LNCaP clone FGC (cell line): ENCODE results near the gene C9.

ENCODE experiments used
- DNase-seq: peaks from one replicate; pipeline ENCODE4 v3.0.0-alpha.2; 2011; ENCODE audit warnings: low read depth
- H3K4me3 ChIP-seq: 2 replicates; pipeline ENCODE4 v1.5.1; 2011; ENCODE audit warnings: mild to moderate bottlenecking, low read depth, low read length, control low read depth
- CTCF ChIP-seq: IDR thresholded peaks from 2 replicates; pipeline ENCODE4 v1.5.1; 2012; ENCODE audit warnings: mild to moderate bottlenecking; ENCODE audit not compliant: control insufficient read depth, insufficient read depth; ENCODE audit errors: extremely low read depth

C9 gene

GRCh38 chr5:39314591-39314990 lies 49.7 kb downstream of the C9 start:
- no peak for DNase-seq
- TF ChIP-seq CTCF, result 0 out of 2 replicates have a peak, but pooled peaks have one; percentile 19
- no peak overlapping the region for H3K4me3 ChIP-seq

- no peak for DNase-seq
- no peak for TF ChIP-seq CTCF
- no peak overlapping the region for H3K4me3 ChIP-seq
Measured at GRCh38 chr5:39309534-39309933, 54.8 kb downstream of the C9 start.

DNA sequence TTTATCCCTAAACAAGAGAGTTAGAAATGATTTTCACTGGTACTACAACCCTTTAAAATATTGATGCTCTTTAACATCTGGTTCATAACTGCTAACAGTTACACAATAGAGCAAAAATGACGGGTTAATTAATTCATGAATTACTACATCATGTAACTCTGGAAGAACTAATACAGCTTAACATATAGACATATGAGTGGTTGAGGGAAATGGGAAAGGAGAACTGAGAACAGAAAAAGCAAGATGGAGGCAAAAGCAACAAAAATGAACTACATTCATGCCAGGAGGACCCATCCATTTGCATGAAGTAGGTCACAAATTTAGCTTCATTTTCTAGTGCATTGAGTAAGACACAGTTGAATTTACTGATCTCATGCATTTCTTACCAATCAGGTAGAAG lies 61.8 kb downstream of the C9 start:
- no peak for TF ChIP-seq CTCF
- no peak for DNase-seq
- no peak overlapping the region for H3K4me3 ChIP-seq

DNA sequence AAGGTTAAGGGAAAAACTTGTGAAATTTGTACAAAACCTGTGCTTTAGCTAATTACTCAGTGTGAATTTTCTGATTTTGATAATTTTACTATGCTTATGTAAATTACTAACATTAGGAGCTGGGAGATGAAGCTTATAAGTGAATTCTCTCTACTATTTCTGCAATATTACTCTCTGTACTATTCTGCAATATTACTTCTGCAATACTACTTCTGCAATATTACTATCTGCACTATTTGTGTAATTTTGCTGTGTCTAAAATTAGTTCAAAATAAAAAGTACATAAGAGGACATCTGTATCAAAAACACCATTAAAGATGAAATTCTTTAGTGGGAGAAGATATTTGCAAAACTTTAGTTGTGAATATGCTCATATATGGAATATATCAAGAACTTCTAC lies 62.9 kb downstream of the C9 start:
- no peak for TF ChIP-seq CTCF
- no peak overlapping the region for H3K4me3 ChIP-seq
- no peak for DNase-seq

DNA sequence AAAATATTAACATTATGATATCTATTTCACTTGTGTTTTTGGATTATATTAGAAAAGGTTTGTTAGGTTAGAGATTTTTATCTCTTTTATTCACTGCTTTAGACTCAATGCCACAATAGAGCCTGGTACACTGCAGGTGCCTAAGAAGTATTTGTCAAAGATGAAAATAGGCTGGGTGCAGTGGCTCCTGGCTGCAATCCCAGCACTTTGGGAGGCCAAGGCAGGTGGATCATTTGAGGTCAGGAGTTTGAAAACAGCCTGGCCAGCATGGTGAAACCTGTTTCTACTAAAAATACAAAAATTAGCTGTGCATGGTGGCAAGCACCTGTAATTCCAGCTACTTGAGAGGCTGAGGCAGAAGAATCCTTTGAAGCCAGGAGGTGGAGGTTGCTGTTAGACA lies 64.3 kb downstream of the C9 start:
- TF ChIP-seq CTCF, result no peak
- H3K4me3 ChIP-seq, result no peak overlapping the region
- DNase-seq, result no peak

DNA sequence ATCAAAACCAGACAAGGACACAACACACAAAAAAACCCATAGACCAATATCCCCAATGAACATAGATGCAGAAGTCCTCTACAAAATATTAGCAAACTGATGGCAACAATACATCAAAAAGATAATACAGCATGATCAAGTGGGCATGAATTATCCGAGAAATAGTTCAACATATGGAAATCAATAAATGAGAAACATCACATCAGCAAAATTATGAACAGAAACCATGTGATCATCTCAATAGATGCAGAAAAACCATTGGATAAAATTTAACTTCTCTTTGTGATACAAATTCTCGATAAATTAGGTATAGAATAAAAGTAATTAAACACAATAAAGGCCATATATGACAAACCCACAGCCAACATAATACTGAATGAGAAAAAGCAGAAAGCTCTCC lies 69.6 kb downstream of the C9 start:
- DNase-seq, result no peak
- H3K4me3 ChIP-seq, result no peak overlapping the region
- no peak for TF ChIP-seq CTCF

DNA sequence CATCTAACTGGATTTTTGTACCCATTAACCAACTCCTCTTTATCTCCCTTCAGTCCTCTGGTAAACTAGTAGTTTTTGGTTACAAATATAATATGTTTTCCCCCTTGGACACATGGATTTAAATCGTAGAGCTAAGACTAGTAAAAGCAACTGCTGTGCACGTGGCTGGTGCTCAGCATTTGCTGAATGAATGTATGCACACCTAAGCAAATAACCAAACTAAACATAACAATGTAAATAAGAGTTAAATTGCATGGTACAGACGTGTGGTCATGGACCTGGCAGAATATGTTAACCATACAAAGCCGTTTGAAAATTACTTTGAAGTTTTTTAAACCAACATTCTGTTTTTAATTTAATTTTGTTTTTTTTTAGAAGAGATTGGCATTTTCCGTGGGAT lies 79.7 kb downstream of the C9 start:
- DNase-seq, result peak; percentile 75
- TF ChIP-seq CTCF, result no peak
- H3K4me3 ChIP-seq, result no peak overlapping the region
